Memory B cell (primary cell): ENCODE measurements around the gene CCSAP.
"Not testable (repeated sequence)": the region's sequence is repeated elsewhere in the genome, so short reads cannot be mapped to it uniquely, and the experiment has no call there.

Source experiments
- ATAC-seq: fragments of 150-1000 bp; cut with Tn5 transposase; 2 replicates; pipeline ENCODE4 v1.10.0; 2021; ENCODE audit warnings: low read depth, mild to moderate bottlenecking, moderate library complexity
- DNase-seq, 2 donors: peaks; one replicate each; pipeline ENCODE4 v3.0.0; 2022; ENCODE audit warnings: low spot score in 2 of 2
- H3K27ac Mint-ChIP-seq: one replicate; pipeline ENCODE4 v1.8.0; 2022; ENCODE audit warnings: mild to moderate bottlenecking, moderate library complexity, mixed read lengths
- H3K27me3 Mint-ChIP-seq: one replicate; pipeline ENCODE4 v1.8.0; 2022; ENCODE audit warnings: mixed read lengths
- H3K36me3 Mint-ChIP-seq: one replicate; pipeline ENCODE4 v1.8.0; 2022; ENCODE audit warnings: mild to moderate bottlenecking, mixed read lengths
- H3K4me1 Mint-ChIP-seq: one replicate; pipeline ENCODE4 v1.8.0; 2022; ENCODE audit warnings: mixed read lengths
- H3K4me3 Mint-ChIP-seq: one replicate; pipeline ENCODE4 v1.8.0; 2022; ENCODE audit warnings: mild to moderate bottlenecking, moderate library complexity, mixed read lengths
- H3K9me3 Mint-ChIP-seq: one replicate; pipeline ENCODE4 v1.8.0; 2022; ENCODE audit warnings: mixed read lengths

CCSAP gene

DNA sequence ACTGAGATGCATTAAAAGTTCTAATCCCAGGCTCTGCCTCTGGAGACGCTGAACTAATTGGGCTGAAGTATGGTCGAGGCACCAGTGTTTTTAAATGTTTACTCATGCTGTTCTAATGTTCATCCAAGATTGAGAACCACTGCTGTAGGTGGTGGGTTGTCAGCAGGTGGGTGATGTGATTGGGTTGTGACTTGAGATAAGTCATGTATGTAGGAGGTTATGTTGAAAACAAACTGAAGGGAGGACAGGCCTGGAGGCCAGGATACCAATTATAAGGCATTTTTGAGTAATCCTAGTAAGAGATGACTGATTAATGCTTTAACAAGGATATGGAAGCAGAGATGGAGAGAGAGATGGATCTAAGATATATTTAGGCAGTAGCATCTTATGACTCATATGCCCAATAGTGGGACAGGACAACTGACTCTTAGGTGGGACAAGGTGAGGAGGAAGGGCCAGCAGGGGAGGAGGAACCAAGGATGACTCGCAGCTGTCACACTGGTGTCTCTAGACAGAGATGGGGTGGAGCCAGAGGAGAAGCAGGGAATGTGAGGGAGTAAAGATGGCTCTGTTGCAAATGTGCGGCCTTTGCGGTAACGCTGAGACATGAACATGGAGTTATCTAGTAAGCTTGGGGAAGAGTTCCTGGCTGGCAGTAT, 42.6 kb downstream of the CCSAP start:
- no peaks in the 10 kb centered on the region for H3K4me1 Mint-ChIP-seq
- H3K4me3 Mint-ChIP-seq: no peak overlapping the region
- no peak for ATAC-seq
- H3K27ac Mint-ChIP-seq: peak overlapping the region; percentile 12
- H3K36me3 Mint-ChIP-seq: peaks cover 24% of the 10 kb centered on the region
- DNase-seq: no peak
- no peaks in the 10 kb centered on the region for H3K9me3 Mint-ChIP-seq
- H3K27me3 Mint-ChIP-seq: no peaks in the 10 kb centered on the region

GRCh38 chr1:229298887-229299503, 43.9 kb downstream of the CCSAP start:
- Mint-ChIP-seq H3K36me3 (peaks cover 24% of the 10 kb centered on the region), H3K27me3 (no peaks in the 10 kb centered on the region), H3K9me3 (no peaks in the 10 kb centered on the region), H3K27ac (no peak overlapping the region), H3K4me1 (peaks cover 3% of the 10 kb centered on the region), H3K4me3 (no peak overlapping the region)
- no peak for ATAC-seq
- DNase-seq: no peak

GRCh38 chr1:229298420-229298819, 44.4 kb downstream of the CCSAP start:
- no peak for DNase-seq
- Mint-ChIP-seq H3K9me3 (no peaks in the 10 kb centered on the region), H3K36me3 (peaks cover 30% of the 10 kb centered on the region), H3K4me1 (peaks cover 8% of the 10 kb centered on the region), H3K4me3 (no peak overlapping the region), H3K27ac (no peak overlapping the region), H3K27me3 (no peaks in the 10 kb centered on the region)
- no peak for ATAC-seq

- peaks cover 8% of the 10 kb centered on the region for H3K4me1 Mint-ChIP-seq
- no peak for DNase-seq
- H3K27ac Mint-ChIP-seq: no peak overlapping the region
- no peak for ATAC-seq
- no peaks in the 10 kb centered on the region for H3K9me3 Mint-ChIP-seq
- no peaks in the 10 kb centered on the region for H3K27me3 Mint-ChIP-seq
- H3K36me3 Mint-ChIP-seq: peaks cover 30% of the 10 kb centered on the region
- H3K4me3 Mint-ChIP-seq: no peak overlapping the region
Measured at GRCh38 chr1:229297746-229298145, 45.1 kb downstream of the CCSAP start.

- no peak for ATAC-seq
- Mint-ChIP-seq H3K27ac (no peak overlapping the region), H3K27me3 (no peaks in the 10 kb centered on the region)
Measured at GRCh38 chr1:229296541-229296941, 46.3 kb downstream of the CCSAP start.

DNA sequence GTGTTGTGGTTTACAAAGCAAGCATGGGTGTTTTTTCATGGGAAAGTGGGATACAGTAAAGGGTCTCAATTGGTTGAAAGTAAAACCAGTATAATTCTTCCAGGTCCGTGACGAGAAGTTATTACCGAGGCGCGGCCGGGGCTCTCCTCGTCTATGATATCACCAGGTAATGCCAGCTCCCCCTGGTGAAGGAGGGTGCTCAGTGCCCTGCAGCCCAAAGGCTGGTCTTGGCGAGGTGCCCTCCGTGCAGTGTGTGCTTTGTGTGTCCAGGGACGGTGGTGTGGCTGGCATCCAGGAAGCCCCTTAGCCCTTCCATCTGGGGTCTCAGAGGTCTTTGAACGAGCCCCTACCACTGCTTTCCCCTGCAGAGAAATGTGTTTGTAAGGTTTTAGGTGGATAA, 47.1 kb downstream of the CCSAP start:
- H3K27ac Mint-ChIP-seq: no peak overlapping the region
- H3K36me3 Mint-ChIP-seq: peaks cover 33% of the 10 kb centered on the region

More at GRCh38 chr1:229296541-229296941, 46.3 kb downstream of the CCSAP start:
- Mint-ChIP-seq H3K4me1 (peaks cover 8% of the 10 kb centered on the region), H3K36me3 (peaks cover 30% of the 10 kb centered on the region), H3K4me3 (no peak overlapping the region), H3K9me3 (no peaks in the 10 kb centered on the region)
- no peak for DNase-seq

GRCh38 chr1:229293528-229294204, 49.2 kb downstream of the CCSAP start:
- DNase-seq (no peak), ATAC-seq (no peak)
- no peak overlapping the region for H3K4me3 Mint-ChIP-seq
- H3K36me3 Mint-ChIP-seq: peaks cover 27% of the 10 kb centered on the region
- no peaks in the 10 kb centered on the region for H3K27me3 Mint-ChIP-seq
- peak overlapping the region; percentile 13 for H3K27ac Mint-ChIP-seq
- peaks cover 10% of the 10 kb centered on the region for H3K4me1 Mint-ChIP-seq
- peaks cover 4% of the 10 kb centered on the region for H3K9me3 Mint-ChIP-seq

More for the DNA sequence above, 47.1 kb downstream of the CCSAP start:
- Mint-ChIP-seq H3K4me1 (peaks cover 8% of the 10 kb centered on the region), H3K4me3 (no peak overlapping the region), H3K27me3 (no peaks in the 10 kb centered on the region), H3K9me3 (peaks cover under 1% of the 10 kb centered on the region)
- no peak for DNase-seq
- no peak for ATAC-seq

- H3K9me3 Mint-ChIP-seq, H3K4me3 Mint-ChIP-seq, ATAC-seq, H3K27me3 Mint-ChIP-seq, H3K27ac Mint-ChIP-seq, DNase-seq: not testable (repeated sequence)
- peaks cover 29% of the 10 kb centered on the region for H3K36me3 Mint-ChIP-seq
- H3K4me1 Mint-ChIP-seq: peaks cover 14% of the 10 kb centered on the region
Measured at GRCh38 chr1:229291686-229292085, 51.2 kb downstream of the CCSAP start.

- peaks cover 4% of the 10 kb centered on the region for H3K9me3 Mint-ChIP-seq
- H3K27me3 Mint-ChIP-seq: no peaks in the 10 kb centered on the region
- H3K36me3 Mint-ChIP-seq: peaks cover 26% of the 10 kb centered on the region
- no peak for ATAC-seq
- no peak overlapping the region for H3K27ac Mint-ChIP-seq
- peaks cover 14% of the 10 kb centered on the region for H3K4me1 Mint-ChIP-seq
- DNase-seq: no peak
- H3K4me3 Mint-ChIP-seq: no peak overlapping the region
Measured at GRCh38 chr1:229288516-229288915, 54.3 kb downstream of the CCSAP start.

DNA sequence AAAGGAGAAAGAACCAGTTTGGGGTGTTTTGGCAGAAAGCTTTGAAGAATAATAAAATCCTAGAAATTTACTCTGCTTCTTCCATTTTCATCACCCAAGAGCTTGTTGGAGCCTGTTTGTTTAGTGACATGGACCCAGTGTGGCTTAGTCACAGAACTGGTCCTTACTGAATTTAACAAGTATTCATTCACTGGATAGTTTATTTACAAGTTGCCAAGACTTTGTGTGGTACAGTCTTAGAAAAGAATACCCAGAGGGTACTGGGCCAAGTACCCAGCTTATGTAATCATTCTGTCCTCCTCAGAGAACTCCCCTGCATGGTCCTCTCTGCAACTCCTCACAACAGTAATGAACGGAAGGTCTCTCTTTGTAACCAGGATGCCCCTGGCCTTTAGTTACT, 55.6 kb downstream of the CCSAP start:
- Mint-ChIP-seq H3K36me3 (peaks cover 35% of the 10 kb centered on the region), H3K27me3 (no peaks in the 10 kb centered on the region), H3K4me3 (no peak overlapping the region), H3K9me3 (peaks cover 4% of the 10 kb centered on the region), H3K27ac (no peak overlapping the region), H3K4me1 (peaks cover 22% of the 10 kb centered on the region)
- ATAC-seq (no peak), DNase-seq (no peak)

DNA sequence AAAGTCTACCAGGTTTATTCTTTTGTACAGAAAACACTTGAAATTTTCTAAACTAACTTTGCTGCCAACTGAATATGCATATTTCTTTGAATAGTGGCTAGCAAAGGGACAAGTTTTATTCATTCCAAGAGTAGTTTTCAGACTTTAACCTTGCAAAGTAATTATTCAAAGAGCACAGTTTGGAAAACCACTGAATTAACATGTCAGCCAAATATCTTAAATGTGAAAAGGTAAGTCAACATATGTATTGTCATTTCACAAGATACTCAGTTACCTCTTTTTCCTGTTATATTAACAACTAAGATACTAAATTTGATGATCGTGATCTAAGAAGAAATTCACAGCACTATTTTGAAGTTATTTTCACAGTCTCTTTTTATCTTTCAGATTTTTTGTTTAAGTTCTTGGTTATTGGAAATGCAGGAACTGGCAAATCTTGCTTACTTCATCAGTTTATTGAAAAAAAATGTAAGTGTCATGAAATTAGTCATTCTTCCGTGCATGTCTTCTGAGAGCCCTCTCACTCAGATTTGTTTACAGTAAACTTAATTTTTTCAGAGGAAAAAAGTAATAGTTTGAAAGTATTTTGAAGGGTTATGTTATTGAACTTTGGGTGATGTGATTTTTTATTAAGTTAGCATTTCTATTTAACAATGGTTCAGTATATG, 56.6 kb downstream of the CCSAP start:
- Mint-ChIP-seq H3K27me3 (no peaks in the 10 kb centered on the region), H3K27ac (no peak overlapping the region), H3K4me1 (peaks cover 24% of the 10 kb centered on the region), H3K36me3 (peaks cover 34% of the 10 kb centered on the region), H3K9me3 (peaks cover 4% of the 10 kb centered on the region), H3K4me3 (no peak overlapping the region)
- no peak for ATAC-seq
- DNase-seq: no peak

- Mint-ChIP-seq H3K9me3 (peaks cover under 1% of the 10 kb centered on the region), H3K27ac (peak overlapping the region; percentile 29), H3K4me3 (no peak overlapping the region), H3K27me3 (no peaks in the 10 kb centered on the region), H3K4me1 (peaks cover 24% of the 10 kb centered on the region), H3K36me3 (peaks cover 28% of the 10 kb centered on the region)
- DNase-seq (no peak), ATAC-seq (no peak)
Measured at GRCh38 chr1:229285440-229285839, 57.4 kb downstream of the CCSAP start.

GRCh38 chr1:229284887-229285286, 58.0 kb downstream of the CCSAP start:
- DNase-seq (no peak), ATAC-seq (no peak)
- Mint-ChIP-seq H3K4me3 (no peak overlapping the region), H3K9me3 (no peaks in the 10 kb centered on the region), H3K36me3 (peaks cover 24% of the 10 kb centered on the region), H3K4me1 (peaks cover 26% of the 10 kb centered on the region), H3K27ac (peak overlapping the region; percentile 29), H3K27me3 (no peaks in the 10 kb centered on the region)

- no peak overlapping the region for H3K4me3 Mint-ChIP-seq
- no peaks in the 10 kb centered on the region for H3K27me3 Mint-ChIP-seq
- H3K9me3 Mint-ChIP-seq: no peaks in the 10 kb centered on the region
- DNase-seq: no peak
- H3K27ac Mint-ChIP-seq: peak overlapping the region; percentile 14
- no peak for ATAC-seq
- peaks cover 26% of the 10 kb centered on the region for H3K4me1 Mint-ChIP-seq
- H3K36me3 Mint-ChIP-seq: peaks cover 22% of the 10 kb centered on the region
Measured at GRCh38 chr1:229283183-229283611, 59.6 kb downstream of the CCSAP start.
